SH-SY5Y (cell line): ENCODE measurements around the gene EMP1.

Experiments used
- GATA2 ChIP-seq: IDR thresholded peaks from 2 replicates; pipeline ENCODE4 v1.6.1; 2011; ENCODE audit warnings: mild to moderate bottlenecking, low read depth, low read length
- GATA3 ChIP-seq: IDR thresholded peaks from 2 replicates; pipeline ENCODE4 v1.6.1; 2011; ENCODE audit warnings: low read depth, mild to moderate bottlenecking, low read length, moderate library complexity

EMP1 gene

GRCh38 chr12:13211859-13212664 is 15.5 kb downstream of the EMP1 start:
- TF ChIP-seq GATA2 (no peak), GATA3 (no peak)

GRCh38 chr12:13215056-13215455 is 18.5 kb downstream of the EMP1 start:
- TF ChIP-seq GATA2: no peak
- TF ChIP-seq GATA3: no peak

GRCh38 chr12:13218641-13219040 is 22.1 kb downstream of the EMP1 start:
- TF ChIP-seq GATA3 (no peak), GATA2 (no peak)

- no peak for TF ChIP-seq GATA2
- no peak for TF ChIP-seq GATA3
Observed at GRCh38 chr12:13219320-13219719, 22.8 kb downstream of the EMP1 start.

GRCh38 chr12:13220838-13221237 is 24.3 kb downstream of the EMP1 start:
- no peak for TF ChIP-seq GATA2
- no peak for TF ChIP-seq GATA3

GRCh38 chr12:13222076-13222475 is 25.6 kb downstream of the EMP1 start:
- TF ChIP-seq GATA2 (no peak), GATA3 (no peak)

GRCh38 chr12:13223179-13223804 is 26.8 kb downstream of the EMP1 start:
- TF ChIP-seq GATA3 (no peak), GATA2 (no peak)

- TF ChIP-seq GATA2: no peak
- no peak for TF ChIP-seq GATA3
Observed at GRCh38 chr12:13223941-13224340, 27.4 kb downstream of the EMP1 start.

GRCh38 chr12:13227191-13227590 is 30.7 kb downstream of the EMP1 start:
- TF ChIP-seq GATA3 (no peak), GATA2 (no peak)

- TF ChIP-seq GATA2 (no peak), GATA3 (no peak)
Observed at GRCh38 chr12:13228579-13228978, 32.1 kb downstream of the EMP1 start.

- TF ChIP-seq GATA2: no peak
- TF ChIP-seq GATA3: no peak
Observed at GRCh38 chr12:13229504-13229903, 33.0 kb downstream of the EMP1 start.

- TF ChIP-seq GATA3: no peak
- TF ChIP-seq GATA2: no peak
Observed at GRCh38 chr12:13230500-13230899, 34.0 kb downstream of the EMP1 start.

GRCh38 chr12:13233830-13234641 is 37.5 kb downstream of the EMP1 start:
- TF ChIP-seq GATA3 (no peak), GATA2 (no peak)

- TF ChIP-seq GATA3: no peak
- TF ChIP-seq GATA2: no peak
Observed at GRCh38 chr12:13238204-13238603, 41.7 kb downstream of the EMP1 start.
